Calu3 (cell line): ENCODE measurements around the gene FAM234A. TPM values are rescaled to one million over a fixed set of nuclear protein-coding genes. Genes with fewer than 3 reads are reported as not detected.

ENCODE experiments used
- BruUV-seq: library from RNA; stranded (reverse); fragments of 400-500 nt; replicated peaks from 2 replicates; lab custom pipeline; 2021; lab: Mats Ljungman, UMichigan
- CTCF ChIA-PET: fragments of 300-600 bp; sonication (Branson Sonifier 250); formaldehyde crosslinking; loops from one replicate; lab custom pipeline; 2022; ENCODE audit warnings: antibody characterized with exemption; lab: Charles Lee
- DNase-seq: peaks from one replicate; pipeline ENCODE4 v3.0.0; 2022
- H3K27ac Mint-ChIP-seq: one replicate; pipeline ENCODE4 v1.8.0; 2022; ENCODE audit warnings: mixed read lengths; ENCODE audit not compliant: unreplicated experiment
- H3K27me3 Mint-ChIP-seq: one replicate; pipeline ENCODE4 v1.8.0; 2022; ENCODE audit warnings: mixed read lengths; ENCODE audit not compliant: unreplicated experiment
- H3K36me3 Mint-ChIP-seq: one replicate; pipeline ENCODE4 v1.8.0; 2022; ENCODE audit warnings: mild to moderate bottlenecking, moderate library complexity, mixed read lengths; ENCODE audit not compliant: insufficient read depth, unreplicated experiment
- H3K4me1 Mint-ChIP-seq: one replicate; pipeline ENCODE4 v1.8.0; 2022; ENCODE audit warnings: mild to moderate bottlenecking, low read depth, mixed read lengths; ENCODE audit not compliant: unreplicated experiment
- H3K4me3 Mint-ChIP-seq: one replicate; pipeline ENCODE4 v1.8.0; 2022; ENCODE audit warnings: mild to moderate bottlenecking, low read depth, moderate library complexity, mixed read lengths; ENCODE audit not compliant: unreplicated experiment
- H3K9me3 Mint-ChIP-seq: one replicate; pipeline ENCODE4 v1.8.0; 2022; ENCODE audit warnings: low read depth, mixed read lengths; ENCODE audit not compliant: unreplicated experiment
- CTCF ChIP-seq: fragments of 200-600 bp; IDR thresholded peaks from one replicate; pipeline ENCODE4 v1.8.0; 2022; ENCODE audit warnings: antibody characterized with exemption; ENCODE audit not compliant: unreplicated experiment
- intact Hi-C: fragments of 100-400 bp; cut with micrococcal nuclease; formaldehyde crosslinking; loops from one replicate; pipeline ENCODE4 v1.10.0; 2022; ENCODE audit not compliant: unreplicated experiment
- total RNA-seq: library from RNA; stranded (reverse); gene quantifications from 2 replicates; pipeline ENCODE4 v1.2.3, GENCODE V29; 2022

FAM234A gene
- total RNA-seq, 1 experiment from 2014 or later: 118 TPM

DNA sequence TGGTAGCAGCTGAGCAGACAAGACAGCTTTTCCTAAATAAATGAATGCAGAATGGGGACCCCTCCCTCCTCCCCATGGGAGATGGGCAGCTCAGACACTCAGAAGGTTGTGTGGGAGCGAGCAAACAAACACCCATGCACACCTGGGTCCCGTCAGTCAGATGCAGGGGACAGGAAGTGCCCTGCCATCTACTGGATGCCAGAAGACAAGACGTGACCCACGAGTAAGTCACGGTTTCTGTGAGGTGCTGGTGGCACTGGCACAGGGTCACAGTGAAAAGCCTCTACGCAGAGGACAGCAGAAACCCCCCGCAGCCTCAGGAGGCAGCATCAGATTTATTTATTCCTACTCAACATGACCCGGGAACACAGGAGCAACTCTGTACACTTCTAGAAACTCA is 45.9 kb upstream of the FAM234A start:
- intact Hi-C loops: no loop called here
- no peak for TF ChIP-seq CTCF
- Mint-ChIP-seq H3K9me3 (no peaks in the 10 kb centered on the region), H3K27ac (no peak overlapping the region), H3K27me3 (no peaks in the 10 kb centered on the region), H3K4me1 (no peaks in the 10 kb centered on the region), H3K4me3 (no peak overlapping the region), H3K36me3 (peaks cover 78% of the 10 kb centered on the region)
- BruUV-seq: no TSS peak
- CTCF ChIA-PET: no interaction called here
- no peak for DNase-seq

GRCh38 chr16:189604-190186 is 44.9 kb upstream of the FAM234A start:
- H3K27me3 Mint-ChIP-seq: no peaks in the 10 kb centered on the region
- TSS peak; percentile 49 for BruUV-seq
- intact Hi-C loops: no loop called here
- H3K9me3 Mint-ChIP-seq: no peaks in the 10 kb centered on the region
- peaks cover 87% of the 10 kb centered on the region for H3K36me3 Mint-ChIP-seq
- no peaks in the 10 kb centered on the region for H3K4me1 Mint-ChIP-seq
- TF ChIP-seq CTCF: no peak
- H3K27ac Mint-ChIP-seq: no peak overlapping the region
- H3K4me3 Mint-ChIP-seq: no peak overlapping the region
- DNase-seq: no peak
- CTCF ChIA-PET: no interaction called here

GRCh38 chr16:191831-192230 is 42.8 kb upstream of the FAM234A start:
- CTCF ChIA-PET: interaction anchor here (1.0 kb wide), 1 partner anchor 161 kb away, joined by 9 read pairs; the partner anchor contains the start of gene AXIN1
- Mint-ChIP-seq H3K4me3 (no peak overlapping the region), H3K27ac (no peak overlapping the region), H3K27me3 (no peaks in the 10 kb centered on the region), H3K36me3 (peaks cover 96% of the 10 kb centered on the region), H3K9me3 (no peaks in the 10 kb centered on the region), H3K4me1 (no peaks in the 10 kb centered on the region)
- DNase-seq: no peak
- BruUV-seq: no TSS peak
- TF ChIP-seq CTCF: no peak
- intact Hi-C loops: no loop called here

DNA sequence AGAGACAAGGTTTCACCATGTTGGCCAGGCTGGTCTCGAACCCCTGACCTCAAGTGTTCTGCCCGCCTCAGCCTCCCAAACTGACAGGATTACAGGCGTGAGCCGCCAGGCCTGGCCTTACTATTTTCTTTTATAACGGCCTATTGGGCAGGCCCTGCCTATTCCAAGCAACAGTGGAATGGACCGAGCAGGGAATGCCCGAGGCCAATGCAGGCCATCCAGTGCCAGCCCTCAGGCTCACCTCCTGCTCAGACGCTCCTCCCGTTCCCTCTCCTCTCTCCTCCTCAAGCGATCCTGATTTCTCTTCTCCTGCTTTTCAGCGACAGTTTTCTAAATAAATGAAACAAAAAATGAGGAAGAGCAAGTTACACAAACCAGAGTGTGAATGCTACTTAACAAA is 41.9 kb upstream of the FAM234A start:
- Mint-ChIP-seq H3K27ac (no peak overlapping the region), H3K9me3 (no peaks in the 10 kb centered on the region), H3K4me3 (no peak overlapping the region), H3K4me1 (no peaks in the 10 kb centered on the region), H3K27me3 (no peaks in the 10 kb centered on the region), H3K36me3 (peaks cover 96% of the 10 kb centered on the region)
- no peak for DNase-seq
- intact Hi-C loops: no loop called here
- CTCF ChIA-PET: interaction anchor here (1.0 kb wide), 1 partner anchor 160 kb away, joined by 9 read pairs; the partner anchor contains the start of gene AXIN1
- no TSS peak for BruUV-seq
- TF ChIP-seq CTCF: no peak
